Stimulated activated CD4-positive, alpha-beta T cell treated with anti-CD3 and anti-CD28 coated beads, Interleukin-2, amount 100 ng/mL, for 24 hours (primary cell): ENCODE results near the gene CTAG2.
"Not testable (repeated sequence)": the region's sequence is repeated elsewhere in the genome, so short reads cannot be mapped to it uniquely, and the experiment has no call there.

Experiments used
- DNase-seq, 2 donors: peaks; one replicate each; pipeline ENCODE4 v3.0.0-alpha.2; 2020

CTAG2 gene

GRCh38 chrX:154653413-154653812 is at the start of gene CTAG2:
Gene CTAG2, minus strand, starts transcription at chrX:154653579. Its CDS starts 64 bp downstream, at chrX:154653515.
- not testable (repeated sequence) for DNase-seq

- DNase-seq, result no peak
Observed at GRCh38 chrX:154698630-154699248, 45.4 kb upstream of the CTAG2 start.

GRCh38 chrX:154696676-154697045 is 43.3 kb upstream of the CTAG2 start:
- no peak for DNase-seq

- no peak for DNase-seq
Observed at GRCh38 chrX:154695911-154696675, 42.7 kb upstream of the CTAG2 start.

- DNase-seq, result no peak
Observed at GRCh38 chrX:154693394-154693793, 40.0 kb upstream of the CTAG2 start.

GRCh38 chrX:154690438-154690837 is 37.1 kb upstream of the CTAG2 start:
- not testable (repeated sequence) for DNase-seq

- not testable (repeated sequence) for DNase-seq
Observed at GRCh38 chrX:154672084-154672483, 18.7 kb upstream of the CTAG2 start.

GRCh38 chrX:154670848-154671247 is 17.5 kb upstream of the CTAG2 start:
- DNase-seq, result not testable (repeated sequence)

- DNase-seq, result no peak
Observed at GRCh38 chrX:154661899-154662298, 8.5 kb upstream of the CTAG2 start.

- no peak for DNase-seq
Observed at GRCh38 chrX:154661170-154661569, 7.8 kb upstream of the CTAG2 start.

GRCh38 chrX:154660541-154660940 is 7.2 kb upstream of the CTAG2 start:
- DNase-seq, result no peak

GRCh38 chrX:154658957-154659356 is 5.6 kb upstream of the CTAG2 start:
- no peak for DNase-seq

GRCh38 chrX:154658187-154658586 is 4.8 kb upstream of the CTAG2 start:
- no peak for DNase-seq

- DNase-seq, result no peak
Observed at GRCh38 chrX:154657226-154657805, 3.9 kb upstream of the CTAG2 start.

GRCh38 chrX:154655786-154656185 is 2.4 kb upstream of the CTAG2 start:
- no peak for DNase-seq

GRCh38 chrX:154655346-154655745 is 2.0 kb upstream of the CTAG2 start:
- DNase-seq, result no peak

GRCh38 chrX:154654925-154655324 is 1.5 kb upstream of the CTAG2 start:
- DNase-seq, result no peak

- DNase-seq, result no peak
Observed at GRCh38 chrX:154654372-154654771, 993 bp upstream of the CTAG2 start.

- no peak for DNase-seq
Observed at GRCh38 chrX:154653048-154653401, 354 bp downstream of the CTAG2 start.

- DNase-seq, result no peak
Observed at GRCh38 chrX:154652311-154653047, 900 bp downstream of the CTAG2 start.

GRCh38 chrX:154650221-154650510 is 3.2 kb downstream of the CTAG2 start:
- no peak for DNase-seq

GRCh38 chrX:154649503-154650220 is 3.7 kb downstream of the CTAG2 start:
- DNase-seq, result no peak

- DNase-seq, result no peak
Observed at GRCh38 chrX:154648931-154649330, 4.4 kb downstream of the CTAG2 start.
